GM18507 (cell line): ENCODE data around the gene CAPN12.

ENCODE experiments used
- DNase-seq: peaks from one replicate; pipeline ENCODE4 v3.0.0; 2011; ENCODE audit warnings: low read depth; ENCODE audit not compliant: insufficient read length; ENCODE audit errors: extremely low spot score
- FAIRE-seq: peaks from 2 replicates; lab custom pipeline; 2011; peaks lifted over from hg19 to GRCh38; lab: Jason Lieb, UNC

Gene CAPN12

GRCh38 chr19:38701455-38702063 is 42.7 kb downstream of the CAPN12 start:
- no peak for FAIRE-seq
- no peak for DNase-seq

- FAIRE-seq (no peak), DNase-seq (no peak)
Measured at GRCh38 chr19:38700902-38701454, 43.3 kb downstream of the CAPN12 start.

GRCh38 chr19:38700350-38700901 is 43.8 kb downstream of the CAPN12 start:
- FAIRE-seq (no peak), DNase-seq (no peak)

- FAIRE-seq, result no peak
- DNase-seq, result no peak
Measured at GRCh38 chr19:38699647-38700349, 44.5 kb downstream of the CAPN12 start.

GRCh38 chr19:38699027-38699346 is 45.3 kb downstream of the CAPN12 start:
- FAIRE-seq, result no peak
- no peak for DNase-seq

- no peak for FAIRE-seq
- DNase-seq, result no peak
Measured at GRCh38 chr19:38698225-38699026, 45.8 kb downstream of the CAPN12 start.

GRCh38 chr19:38697641-38698071 is 46.6 kb downstream of the CAPN12 start:
- DNase-seq, result no peak
- no peak for FAIRE-seq

GRCh38 chr19:38697197-38697596 is 47.1 kb downstream of the CAPN12 start:
- DNase-seq, result no peak
- no peak for FAIRE-seq

GRCh38 chr19:38696729-38697055 is 47.6 kb downstream of the CAPN12 start:
- FAIRE-seq, result no peak

GRCh38 chr19:38695832-38696728 is 48.2 kb downstream of the CAPN12 start:
- FAIRE-seq, result no peak

More at GRCh38 chr19:38696729-38697055, 47.6 kb downstream of the CAPN12 start:
- no peak for DNase-seq

GRCh38 chr19:38695317-38695683 is 49.0 kb downstream of the CAPN12 start:
- DNase-seq, result no peak
- FAIRE-seq, result peak; percentile 66

More at GRCh38 chr19:38695832-38696728, 48.2 kb downstream of the CAPN12 start:
- DNase-seq, result no peak

- FAIRE-seq (peak; percentile 90), DNase-seq (no peak)
Measured at GRCh38 chr19:38693380-38694223, 50.7 kb downstream of the CAPN12 start.

- no peak for DNase-seq
- no peak for FAIRE-seq
Measured at GRCh38 chr19:38692458-38693379, 51.6 kb downstream of the CAPN12 start.

GRCh38 chr19:38691938-38692457 is 52.3 kb downstream of the CAPN12 start:
- no peak for DNase-seq
- FAIRE-seq, result no peak

GRCh38 chr19:38690832-38691231 is 53.4 kb downstream of the CAPN12 start:
- DNase-seq (no peak), FAIRE-seq (no peak)

GRCh38 chr19:38690146-38690545 is 54.1 kb downstream of the CAPN12 start:
- no peak for FAIRE-seq
- no peak for DNase-seq

GRCh38 chr19:38687837-38688378 is 56.4 kb downstream of the CAPN12 start:
- DNase-seq (no peak), FAIRE-seq (no peak)
